Osteoblast (primary cell): ENCODE measurements around the gene PPP2R5B. TPM values are rescaled to one million over a fixed set of nuclear protein-coding genes. Genes with fewer than 3 reads are reported as not detected.

Experiments
- DNase-seq: peaks from one replicate; pipeline ENCODE4 v3.0.0; 2011; ENCODE audit warnings: low spot score, mixed read lengths; ENCODE audit not compliant: insufficient read length; ENCODE audit errors: missing footprints
- H2AFZ ChIP-seq: 2 replicates; pipeline ENCODE4 v1.6.0; 2011; ENCODE audit warnings: mild to moderate bottlenecking, low read length
- H3K27ac ChIP-seq: 2 replicates; pipeline ENCODE4 v1.5.1; 2011; ENCODE audit warnings: mild to moderate bottlenecking, low read depth, low read length, moderate library complexity
- H3K27me3 ChIP-seq: 2 replicates; pipeline ENCODE4 v1.6.0; 2012; ENCODE audit warnings: mild to moderate bottlenecking, control low read depth, inconsistent platforms, low read length, moderate library complexity; ENCODE audit not compliant: insufficient read depth
- H3K36me3 ChIP-seq: 2 replicates; pipeline ENCODE4 v1.5.1; 2011; ENCODE audit warnings: mild to moderate bottlenecking, low read length, control low read depth, moderate library complexity; ENCODE audit not compliant: insufficient read depth
- H3K4me1 ChIP-seq: 2 replicates; pipeline ENCODE4 v1.5.1; 2011; ENCODE audit warnings: mild to moderate bottlenecking, low read length, control low read depth, moderate library complexity; ENCODE audit not compliant: insufficient read depth
- H3K4me2 ChIP-seq: 2 replicates; pipeline ENCODE4 v1.6.0; 2011; ENCODE audit warnings: mild to moderate bottlenecking, low read length; ENCODE audit not compliant: insufficient read depth
- H3K4me3 ChIP-seq: fragments of 200-600 bp; sonication (generic); 3 replicates; pipeline ENCODE4 v1.5.1; 2012; ENCODE audit warnings: mild to moderate bottlenecking, low read length, inconsistent platforms; ENCODE audit not compliant: insufficient read depth
- H3K79me2 ChIP-seq: 2 replicates; pipeline ENCODE4 v1.6.0; 2012; ENCODE audit warnings: mild to moderate bottlenecking, low read length, control low read depth, inconsistent platforms; ENCODE audit not compliant: insufficient read depth
- H3K9me3 ChIP-seq: 2 replicates; pipeline ENCODE4 v1.5.1; 2011; ENCODE audit warnings: low read depth, low read length, control low read depth
- H4K20me1 ChIP-seq: 2 replicates; pipeline ENCODE4 v1.6.0; 2012; ENCODE audit warnings: mild to moderate bottlenecking, low read length, control low read depth; ENCODE audit not compliant: insufficient read depth
- CTCF ChIP-seq: IDR thresholded peaks from 2 replicates; pipeline ENCODE4 v1.5.1; 2011; ENCODE audit warnings: mild to moderate bottlenecking, low read depth, low read length, moderate library complexity; ENCODE audit errors: extremely low read depth
- total RNA-seq: library from RNA; depleted of rRNA; stranded (reverse); fragments of >200 nt; gene quantifications from 2 replicates; pipeline ENCODE4 v1.2.3, GENCODE V29; 2012

The PPP2R5B gene
- total RNA-seq, 1 donor: 6.2 TPM

- no peak for TF ChIP-seq CTCF
These were observed 1.3 kb downstream of the PPP2R5B start for GRCh38 chr11:64925536-64926436.

DNA sequence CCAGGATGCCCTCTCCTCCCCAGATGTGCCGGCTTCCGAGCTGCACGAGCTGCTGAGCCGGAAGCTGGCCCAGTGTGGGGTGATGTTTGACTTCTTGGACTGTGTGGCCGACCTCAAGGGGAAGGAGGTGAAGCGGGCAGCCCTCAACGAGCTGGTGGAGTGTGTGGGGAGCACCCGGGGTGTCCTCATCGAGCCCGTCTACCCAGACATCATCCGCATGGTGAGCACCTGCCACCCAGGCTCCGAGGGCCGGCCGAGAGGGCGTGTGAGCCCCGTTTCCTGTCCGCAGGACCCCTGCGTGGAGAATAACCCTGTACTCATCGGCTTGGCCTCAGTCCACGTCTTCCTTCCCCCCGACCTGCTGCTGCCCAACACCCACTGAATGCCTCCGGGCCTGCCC, 2.2 kb downstream of the PPP2R5B start:
- peaks cover 9% of the 10 kb centered on the region for H3K4me1 ChIP-seq
- DNase-seq: peak; percentile 49
- H3K4me3 ChIP-seq: no peak overlapping the region
- H3K79me2 ChIP-seq: peaks cover 20% of the 10 kb centered on the region
- H3K9me3 ChIP-seq: no peaks in the 10 kb centered on the region
- H3K36me3 ChIP-seq: peaks cover 27% of the 10 kb centered on the region
- no peak overlapping the region for H2AFZ ChIP-seq
- no peaks in the 10 kb centered on the region for H3K27me3 ChIP-seq
- H4K20me1 ChIP-seq: no peaks in the 10 kb centered on the region
- no peak overlapping the region for H3K27ac ChIP-seq
- TF ChIP-seq CTCF: no peak
- H3K4me2 ChIP-seq: no peak overlapping the region

More at GRCh38 chr11:64925536-64926436, 1.3 kb downstream of the PPP2R5B start:
- H3K36me3 ChIP-seq: peaks cover 18% of the 10 kb centered on the region
- no peaks in the 10 kb centered on the region for H4K20me1 ChIP-seq
- H3K79me2 ChIP-seq: peaks cover 20% of the 10 kb centered on the region
- no peak overlapping the region for H2AFZ ChIP-seq
- H3K4me3 ChIP-seq: peak overlapping the region; percentile 97
- DNase-seq: peak; percentile 72
- H3K4me1 ChIP-seq: peaks cover 9% of the 10 kb centered on the region
- H3K4me2 ChIP-seq: peak overlapping the region; percentile 96
- H3K27me3 ChIP-seq: no peaks in the 10 kb centered on the region
- no peaks in the 10 kb centered on the region for H3K9me3 ChIP-seq
- H3K27ac ChIP-seq: no peak overlapping the region

GRCh38 chr11:64928957-64929356, 4.5 kb downstream of the PPP2R5B start:
- H2AFZ ChIP-seq: no peak overlapping the region
- H3K27me3 ChIP-seq: no peaks in the 10 kb centered on the region
- no peaks in the 10 kb centered on the region for H3K9me3 ChIP-seq
- peaks cover 20% of the 10 kb centered on the region for H3K79me2 ChIP-seq
- DNase-seq: peak; percentile 74
- H3K36me3 ChIP-seq: peaks cover 49% of the 10 kb centered on the region
- peaks cover 3% of the 10 kb centered on the region for H3K4me1 ChIP-seq
- no peak for TF ChIP-seq CTCF
- no peaks in the 10 kb centered on the region for H4K20me1 ChIP-seq
- no peak overlapping the region for H3K4me3 ChIP-seq
- H3K4me2 ChIP-seq: no peak overlapping the region
- H3K27ac ChIP-seq: no peak overlapping the region

DNA sequence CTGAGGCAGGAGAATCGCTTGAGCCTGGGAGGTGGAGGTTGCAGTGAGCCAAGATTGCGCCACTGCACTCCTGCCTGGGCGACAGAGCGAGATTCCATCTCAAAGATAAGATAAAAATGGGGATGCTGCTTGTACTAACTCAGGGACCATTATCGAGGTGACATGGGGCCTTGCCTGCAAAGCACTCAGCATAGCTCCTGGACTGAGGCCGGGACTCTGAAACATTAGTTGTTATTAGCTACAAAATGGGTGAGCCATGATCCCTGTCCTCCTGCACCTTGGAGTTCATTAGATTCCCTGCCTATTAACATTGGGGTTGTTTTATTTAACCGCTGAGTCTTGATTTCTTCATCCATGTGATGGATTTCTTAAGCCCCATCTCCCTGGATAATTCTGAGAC, 5.1 kb downstream of the PPP2R5B start:
- peaks cover 49% of the 10 kb centered on the region for H3K36me3 ChIP-seq
- H3K9me3 ChIP-seq: no peaks in the 10 kb centered on the region
- H2AFZ ChIP-seq: no peak overlapping the region

More for the DNA sequence above, 5.1 kb downstream of the PPP2R5B start:
- no peak for TF ChIP-seq CTCF
- H4K20me1 ChIP-seq: no peaks in the 10 kb centered on the region
- no peak overlapping the region for H3K4me3 ChIP-seq
- peak; percentile 63 for DNase-seq
- no peaks in the 10 kb centered on the region for H3K4me1 ChIP-seq
- no peak overlapping the region for H3K4me2 ChIP-seq
- peaks cover 19% of the 10 kb centered on the region for H3K79me2 ChIP-seq
- H3K27ac ChIP-seq: no peak overlapping the region
- no peaks in the 10 kb centered on the region for H3K27me3 ChIP-seq
